ENCODE results near the gene PDCD10.

Gene PDCD10

GRCh38 chr3:167734498-167735232 is at the start of gene PDCD10:
TSS of gene PDCD10 (minus strand) at chr3:167734892. CDS start at chr3:167720157, 14,735 bp downstream.
- DNase-seq (ENCODE audit: low read depth in 2 of 2) = peak; percentile 87 to 92

DNA sequence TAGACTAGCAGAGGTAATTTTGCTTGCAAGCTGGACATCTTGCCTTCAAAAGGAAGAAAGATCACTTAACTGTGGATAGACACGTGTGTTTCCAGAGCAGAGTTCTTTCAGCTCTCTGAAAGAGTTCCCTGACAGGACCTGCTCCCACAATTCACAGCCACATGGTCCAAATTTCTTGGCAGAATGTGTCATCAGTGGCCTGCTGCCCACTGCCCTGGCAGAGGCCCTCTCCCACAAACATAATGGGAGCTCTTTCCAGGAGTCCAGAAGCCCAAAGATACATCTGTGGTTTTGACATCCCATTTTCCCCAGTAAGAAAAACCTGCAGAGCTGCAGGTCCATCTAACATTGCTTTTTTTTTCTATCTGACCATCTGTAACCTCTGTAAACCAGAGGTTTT is 49.1 kb upstream of the PDCD10 start:
- no peak for DNase-seq (ENCODE audit: low read depth in 2 of 2)

GRCh38 chr3:167780214-167780883 is 45.7 kb upstream of the PDCD10 start:
- DNase-seq (ENCODE audit: low read depth in 2 of 2) = no peak

GRCh38 chr3:167777356-167777755 is 42.7 kb upstream of the PDCD10 start:
- no peak for DNase-seq (ENCODE audit: low read depth in 2 of 2)

- DNase-seq (ENCODE audit: low read depth in 2 of 2) = no peak
Observed at GRCh38 chr3:167776066-167776685, 41.5 kb upstream of the PDCD10 start.

DNA sequence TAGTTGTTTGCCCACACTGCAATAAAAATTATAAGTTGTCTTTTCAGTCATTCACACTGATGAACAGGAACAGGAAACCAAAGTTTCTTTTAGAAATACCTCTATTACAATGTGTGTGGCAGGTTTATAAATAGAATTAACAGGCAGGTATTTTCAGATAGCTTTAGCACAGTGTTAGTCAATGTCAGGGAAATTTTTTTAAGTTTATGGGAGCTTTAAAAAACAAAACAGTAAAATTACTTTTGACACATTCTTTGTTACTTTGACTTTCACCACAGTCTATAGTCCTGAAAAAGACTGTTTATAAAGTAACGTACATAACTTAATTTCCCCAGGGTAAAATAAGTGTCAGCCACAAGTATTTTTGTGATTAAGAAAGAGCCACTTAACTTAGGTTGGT is 38.9 kb upstream of the PDCD10 start:
- no peak for DNase-seq (ENCODE audit: low read depth in 2 of 2)

- DNase-seq (ENCODE audit: low read depth in 2 of 2) = no peak
Observed at GRCh38 chr3:167772992-167773391, 38.3 kb upstream of the PDCD10 start.

GRCh38 chr3:167762296-167762695 is 27.6 kb upstream of the PDCD10 start:
- no peak for DNase-seq (ENCODE audit: low read depth in 2 of 2)

GRCh38 chr3:167761302-167761701 is 26.6 kb upstream of the PDCD10 start:
- DNase-seq (ENCODE audit: low read depth in 2 of 2) = no peak

GRCh38 chr3:167754049-167754448 is 19.4 kb upstream of the PDCD10 start:
- DNase-seq (ENCODE audit: low read depth in 2 of 2) = no peak

DNA sequence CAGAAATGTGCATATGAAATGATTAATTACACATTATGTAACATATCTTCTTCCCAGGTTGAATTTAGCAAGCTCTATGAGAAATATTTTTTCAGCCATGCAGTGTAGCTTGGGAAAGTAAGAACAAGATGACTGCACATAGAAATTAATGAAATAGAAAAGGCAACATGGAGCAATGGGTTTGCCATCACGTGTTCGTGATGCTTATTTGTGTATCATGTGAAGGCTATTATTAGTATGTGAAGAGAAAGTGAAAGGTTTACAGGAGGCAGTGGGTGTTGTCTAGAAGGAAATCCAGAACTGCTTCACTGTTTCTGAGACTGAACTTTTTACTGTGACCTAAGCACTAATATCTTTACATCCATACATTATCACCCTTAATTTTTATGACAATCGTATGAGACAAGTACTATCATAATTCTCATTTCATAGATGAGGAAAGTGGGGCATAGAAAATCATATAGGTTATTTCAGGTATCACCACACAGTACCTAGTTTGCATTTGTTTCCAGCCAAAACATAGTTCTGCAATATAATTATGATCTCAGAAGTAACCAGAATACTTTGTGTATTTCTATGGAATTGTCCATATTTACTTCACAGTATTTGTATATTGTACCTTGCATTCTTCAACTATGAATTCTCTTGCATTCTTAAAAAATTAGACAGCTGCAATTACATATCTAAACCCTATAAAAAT is 15.7 kb upstream of the PDCD10 start:
- DNase-seq (ENCODE audit: low read depth in 2 of 2) = no peak

DNA sequence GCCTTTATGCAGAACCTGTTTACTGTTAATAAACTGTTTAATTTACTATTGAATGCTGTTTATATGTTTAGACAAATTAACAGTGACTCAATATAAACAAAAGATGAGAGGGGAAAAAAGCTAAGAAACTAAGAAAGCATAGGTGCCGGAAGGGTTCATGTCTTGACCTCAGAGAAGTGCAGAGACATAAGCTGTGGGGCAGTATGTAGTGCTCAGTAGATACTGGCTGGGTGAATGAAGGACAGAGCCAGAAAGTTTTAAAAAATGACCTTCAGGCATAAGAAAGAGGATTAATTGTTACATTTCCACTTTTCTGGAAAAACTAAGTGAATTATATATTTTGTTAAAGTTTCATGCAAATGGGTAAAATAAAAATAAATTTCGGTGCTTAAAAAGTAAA is 15.0 kb upstream of the PDCD10 start:
- no peak for DNase-seq (ENCODE audit: low read depth in 2 of 2)

GRCh38 chr3:167749209-167749608 is 14.5 kb upstream of the PDCD10 start:
- no peak for DNase-seq (ENCODE audit: low read depth in 2 of 2)

DNA sequence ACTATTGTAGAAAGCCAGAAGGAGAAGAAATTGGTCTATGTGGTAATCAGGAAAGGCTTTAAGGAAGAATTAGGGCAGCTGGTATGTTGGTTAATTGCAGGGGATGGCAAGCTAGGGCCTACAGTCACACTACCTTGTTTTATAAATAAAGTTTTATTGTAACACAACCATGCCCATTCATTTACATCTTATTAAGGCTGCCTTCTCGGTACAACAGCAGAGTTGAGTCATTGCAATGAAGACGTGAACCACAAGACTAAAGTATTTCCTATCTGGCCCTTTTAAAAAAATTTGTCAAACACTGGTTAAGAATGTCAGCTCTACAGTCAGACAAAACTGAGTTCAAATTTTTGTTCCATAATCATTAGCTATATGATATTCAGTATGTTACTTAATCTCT is 9.1 kb upstream of the PDCD10 start:
- no peak for DNase-seq (ENCODE audit: low read depth in 2 of 2)

GRCh38 chr3:167742338-167742737 is 7.6 kb upstream of the PDCD10 start:
- DNase-seq (ENCODE audit: low read depth in 2 of 2) = no peak

GRCh38 chr3:167740961-167741587 is 6.4 kb upstream of the PDCD10 start:
- no peak for DNase-seq (ENCODE audit: low read depth in 2 of 2)

DNA sequence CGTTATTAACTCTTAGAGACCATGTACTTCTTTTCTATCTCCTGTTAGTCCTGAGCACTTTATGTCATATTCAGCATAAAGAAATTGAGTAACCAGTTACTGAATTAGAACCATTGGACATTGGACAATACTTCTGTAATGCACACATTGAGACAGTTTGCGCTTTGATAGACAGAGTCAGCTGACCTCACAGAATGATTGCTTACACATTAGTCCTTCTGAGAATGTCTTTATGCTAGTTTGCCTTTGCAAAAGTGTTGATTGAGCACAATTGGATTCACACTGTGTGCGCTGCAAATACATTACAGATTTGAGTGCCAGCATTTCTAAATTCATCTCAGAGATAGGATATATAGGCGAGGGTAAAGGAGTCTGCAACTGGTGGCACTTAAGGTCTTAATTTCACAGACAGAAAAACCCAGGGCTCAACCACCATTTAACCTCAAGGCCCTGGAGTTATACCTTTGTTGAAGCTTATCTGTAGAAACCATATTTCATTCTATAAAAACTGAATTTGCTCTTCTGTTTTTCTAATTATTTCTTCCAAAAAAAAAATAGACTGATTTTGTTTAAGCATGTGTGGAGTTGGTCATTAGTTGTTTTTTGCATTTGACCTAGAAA is 4.6 kb upstream of the PDCD10 start:
- DNase-seq (ENCODE audit: low read depth in 2 of 2) = no peak

DNA sequence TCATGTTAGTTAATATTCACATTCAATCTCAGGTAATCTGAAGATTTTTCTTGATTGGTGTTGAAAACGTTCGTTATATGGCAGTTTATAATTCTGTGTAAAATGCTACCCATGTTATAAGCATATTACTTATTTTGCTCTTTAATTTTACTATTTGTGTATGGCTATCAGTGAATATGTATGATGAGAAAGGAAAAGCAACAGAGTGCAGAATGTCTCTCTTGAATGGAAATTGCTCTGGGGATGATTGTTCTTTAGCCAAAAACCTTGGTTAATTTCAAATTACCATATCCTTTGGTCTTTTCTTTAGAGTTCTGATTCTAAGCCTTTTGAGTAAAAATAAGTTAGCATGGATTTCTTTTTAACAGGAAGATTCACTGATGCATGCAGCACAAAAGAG is 3.3 kb upstream of the PDCD10 start:
- DNase-seq (ENCODE audit: low read depth in 2 of 2) = no peak

GRCh38 chr3:167736997-167737396 is 2.3 kb upstream of the PDCD10 start:
- no peak for DNase-seq (ENCODE audit: low read depth in 2 of 2)

GRCh38 chr3:167736264-167736787 is 1.6 kb upstream of the PDCD10 start:
- DNase-seq (ENCODE audit: low read depth in 2 of 2) = no peak
